Stimulated activated CD4-positive, alpha-beta T cell treated with anti-CD3 and anti-CD28 coated beads, Interleukin-1b, Interleukin-23, amount 100 ng/mL, for 1 hour (primary cell): ENCODE results near the gene ARHGAP44.

Experiments
- DNase-seq, 2 donors: peaks; one replicate each; pipeline ENCODE4 v3.0.0-alpha.2; 2020; ENCODE audit warnings: low read depth in 2 of 2

The ARHGAP44 gene

DNA sequence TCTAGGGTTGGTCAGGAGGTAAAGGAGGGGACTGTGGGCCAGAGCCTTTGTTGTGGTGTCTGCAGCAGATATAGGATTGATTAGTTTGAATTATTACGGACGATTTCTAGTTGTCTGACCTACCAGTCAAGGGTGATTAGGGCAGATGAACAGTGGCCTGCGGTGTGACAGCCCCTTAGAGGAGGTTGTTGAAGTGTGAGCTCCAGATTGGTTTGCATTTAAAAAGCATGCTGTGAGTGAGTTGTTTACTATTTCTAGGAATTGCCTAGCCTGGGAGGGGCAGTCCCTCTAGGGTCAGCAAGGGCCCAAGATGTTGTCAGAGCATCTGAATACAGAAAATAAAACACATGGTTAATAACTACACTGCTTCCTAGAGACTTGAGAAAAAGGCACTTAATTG lies 108.8 kb downstream of the ARHGAP44 start:
- DNase-seq: no peak

GRCh38 chr17:12899604-12900003 lies 110.3 kb downstream of the ARHGAP44 start:
- DNase-seq: no peak

DNA sequence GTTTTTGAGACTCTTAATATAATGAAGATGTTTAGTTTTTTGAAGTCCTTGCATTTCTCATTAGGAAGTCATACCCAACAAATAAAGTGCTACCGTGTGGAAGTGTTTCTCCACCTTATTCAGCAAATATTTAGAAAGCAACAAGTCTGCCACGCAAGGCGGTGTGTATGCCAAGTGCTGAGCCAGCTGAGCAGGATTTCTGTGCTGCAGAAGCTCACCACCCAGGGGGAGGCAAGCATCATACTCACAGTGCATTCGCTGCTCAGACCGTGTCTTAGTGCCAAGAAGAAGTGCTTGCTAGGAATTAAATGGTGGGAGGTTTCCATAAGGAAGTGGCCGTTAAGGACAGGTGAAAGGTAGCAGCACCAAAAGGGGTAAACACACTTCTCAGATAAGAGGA lies 111.2 kb downstream of the ARHGAP44 start:
- DNase-seq: no peak

DNA sequence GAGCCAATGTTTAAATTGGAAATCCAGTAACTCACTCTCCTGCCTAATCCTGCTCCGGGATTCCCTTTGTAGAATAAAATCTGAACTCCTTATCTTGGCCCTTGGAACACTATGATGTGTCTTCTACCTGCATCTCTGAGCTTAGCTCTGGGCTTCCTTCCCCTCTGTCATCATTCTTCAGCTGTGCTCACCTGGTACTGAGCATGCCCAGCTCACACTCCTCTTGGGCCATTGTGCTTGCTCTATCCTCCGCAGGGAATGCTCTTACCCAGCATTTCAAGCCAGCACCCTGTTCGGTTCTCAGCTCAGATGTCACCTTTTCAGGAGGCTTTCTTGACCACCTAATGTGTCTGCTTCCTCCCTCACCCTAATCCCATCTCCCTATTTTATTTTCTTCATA lies 112.7 kb downstream of the ARHGAP44 start:
- no peak for DNase-seq

DNA sequence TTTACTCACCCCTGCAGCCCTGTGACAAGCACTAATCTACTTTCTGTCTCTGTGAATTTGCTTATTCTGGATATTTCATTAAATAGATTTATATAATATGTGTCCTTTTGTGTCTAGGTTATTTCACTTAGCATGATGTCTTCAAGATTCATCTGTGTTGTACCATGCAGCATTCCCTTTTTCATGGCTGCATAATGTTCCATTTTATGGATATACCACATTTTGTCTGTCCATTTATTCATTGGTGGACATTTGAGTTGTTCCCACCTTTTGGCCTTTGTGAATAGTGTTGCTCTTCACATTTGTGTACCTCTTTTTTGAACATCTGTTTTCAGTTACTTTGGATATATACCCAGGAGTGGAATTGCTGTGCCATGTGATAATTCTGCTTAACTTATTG lies 118.2 kb downstream of the ARHGAP44 start:
- no peak for DNase-seq

DNA sequence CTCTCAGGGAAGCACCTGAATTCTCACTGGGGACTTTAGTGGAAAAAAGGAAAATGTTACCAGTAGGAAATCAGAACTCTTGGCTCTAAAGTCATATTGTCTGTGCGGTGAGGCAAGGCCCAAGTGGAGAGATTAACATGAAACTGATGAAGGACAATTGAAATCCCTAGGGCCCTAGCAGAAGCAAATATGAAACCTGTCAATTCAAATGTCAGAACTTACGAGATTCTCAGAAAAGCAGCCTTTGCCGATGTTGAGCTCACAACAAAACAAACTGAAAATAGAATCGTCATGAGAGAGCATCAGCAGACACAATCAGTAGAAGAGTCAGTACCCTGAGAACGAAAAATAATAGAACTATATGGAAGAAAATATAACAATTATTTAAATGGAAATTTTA lies 119.7 kb downstream of the ARHGAP44 start:
- no peak for DNase-seq

DNA sequence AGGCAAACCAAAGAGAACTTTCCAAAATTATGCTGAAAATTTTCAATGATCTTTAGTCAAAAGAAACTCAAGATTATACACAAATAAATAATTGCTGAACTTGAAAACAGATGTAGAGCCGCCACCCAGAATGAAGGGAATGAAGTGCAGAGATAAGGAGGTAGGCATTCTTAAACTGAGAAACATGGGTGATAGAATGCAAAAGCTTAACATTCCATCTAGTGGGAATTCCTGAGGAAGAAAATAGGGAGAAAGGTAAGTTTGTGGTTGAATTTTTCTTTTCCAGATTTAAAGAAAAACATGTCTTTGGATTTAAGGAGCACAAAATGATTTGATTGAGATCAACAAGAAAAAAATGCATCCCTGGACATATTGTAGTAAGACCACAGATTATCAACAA lies 120.2 kb downstream of the ARHGAP44 start:
- no peak for DNase-seq

GRCh38 chr17:12911239-12911638 lies 121.9 kb downstream of the ARHGAP44 start:
- DNase-seq: no peak

DNA sequence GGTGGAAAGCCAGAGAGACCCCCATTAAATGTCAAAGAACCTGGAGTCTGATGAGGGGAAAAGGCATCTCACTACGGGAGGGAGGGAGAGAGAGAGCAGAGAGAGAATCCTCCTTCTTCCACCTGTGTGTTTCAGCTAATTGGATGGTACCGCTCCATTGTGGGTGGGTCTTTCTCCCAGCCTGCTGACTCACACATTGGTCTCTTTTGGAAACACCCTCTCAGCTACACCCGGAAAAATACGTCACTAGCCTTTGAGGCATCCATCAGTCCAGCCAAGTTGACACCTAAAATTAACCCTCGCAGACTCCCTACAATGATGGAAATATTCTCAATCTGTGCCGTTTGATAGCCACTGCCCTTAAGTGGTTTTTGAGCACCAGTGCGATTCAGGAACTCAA lies 128.1 kb downstream of the ARHGAP44 start:
- DNase-seq: no peak

GRCh38 chr17:12918142-12918541 lies 128.8 kb downstream of the ARHGAP44 start:
- DNase-seq: no peak

- no peak for DNase-seq
These were observed 132.8 kb downstream of the ARHGAP44 start for GRCh38 chr17:12922120-12922519.

DNA sequence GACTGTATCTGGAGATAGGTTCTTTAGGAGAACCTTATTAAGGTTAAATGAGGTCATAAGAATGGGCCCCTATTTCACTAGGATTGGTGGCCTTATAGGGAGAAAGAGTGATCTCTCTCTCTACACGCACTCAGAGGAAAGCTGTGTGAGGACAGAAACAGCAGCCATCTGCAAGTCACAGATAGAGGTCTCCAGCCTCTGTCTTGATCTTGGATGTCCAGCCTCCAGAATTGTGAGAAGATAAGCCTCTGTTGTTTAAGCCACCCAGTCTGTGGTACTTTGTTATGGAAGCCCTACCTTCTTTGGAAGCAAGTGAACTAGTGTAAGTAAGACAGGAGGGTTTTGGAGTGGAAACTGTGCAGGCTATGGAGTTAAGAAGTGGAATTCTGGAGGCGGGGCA lies 135.3 kb downstream of the ARHGAP44 start:
- DNase-seq: no peak

GRCh38 chr17:12927001-12927400 lies 137.7 kb downstream of the ARHGAP44 start:
- DNase-seq: no peak

- DNase-seq: no peak
These were observed 138.5 kb downstream of the ARHGAP44 start for GRCh38 chr17:12927541-12928425.

GRCh38 chr17:12928736-12929135 lies 139.4 kb downstream of the ARHGAP44 start:
- no peak for DNase-seq

DNA sequence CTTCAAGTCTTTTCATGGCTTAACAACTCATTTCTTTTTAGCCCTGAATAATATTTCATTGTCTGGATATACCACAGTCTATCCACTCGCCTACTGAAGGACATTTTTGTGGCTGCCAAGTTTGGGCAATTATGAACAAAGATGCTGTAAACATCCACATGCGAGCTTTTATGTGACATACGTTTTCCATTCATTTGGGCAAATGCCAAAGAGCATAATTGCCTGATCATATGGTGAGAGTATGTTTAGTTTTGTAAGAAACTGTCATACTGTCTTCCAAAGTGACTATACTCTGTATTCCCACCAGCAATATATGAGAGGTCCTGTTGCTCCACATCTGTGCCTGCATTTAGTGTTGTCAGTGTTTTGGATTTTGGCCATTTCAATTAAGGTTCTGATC lies 147.2 kb downstream of the ARHGAP44 start:
- no peak for DNase-seq

- DNase-seq: no peak
These were observed 151.4 kb downstream of the ARHGAP44 start for GRCh38 chr17:12940699-12941098.

- no peak for DNase-seq
These were observed 157.7 kb downstream of the ARHGAP44 start for GRCh38 chr17:12947047-12947446.

DNA sequence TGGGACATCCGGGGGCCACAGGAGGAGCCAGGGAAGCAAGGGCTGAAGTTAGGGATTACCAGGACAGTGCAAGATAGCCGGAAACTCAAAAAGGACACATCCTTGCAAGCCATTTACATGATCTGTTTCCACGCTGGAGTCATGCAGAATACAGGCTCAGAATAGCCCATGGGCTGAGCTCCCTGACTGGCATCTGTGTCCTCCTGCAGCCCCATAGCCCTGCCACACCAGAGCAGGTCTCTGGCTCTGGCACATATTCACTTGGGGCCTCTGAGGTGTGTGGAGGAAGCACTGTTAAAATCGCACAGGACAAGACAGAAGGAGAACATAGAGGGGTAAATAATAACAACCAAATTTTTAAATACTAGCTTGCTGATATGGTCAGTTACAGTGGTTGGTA lies 162.7 kb downstream of the ARHGAP44 start:
- DNase-seq: no peak

DNA sequence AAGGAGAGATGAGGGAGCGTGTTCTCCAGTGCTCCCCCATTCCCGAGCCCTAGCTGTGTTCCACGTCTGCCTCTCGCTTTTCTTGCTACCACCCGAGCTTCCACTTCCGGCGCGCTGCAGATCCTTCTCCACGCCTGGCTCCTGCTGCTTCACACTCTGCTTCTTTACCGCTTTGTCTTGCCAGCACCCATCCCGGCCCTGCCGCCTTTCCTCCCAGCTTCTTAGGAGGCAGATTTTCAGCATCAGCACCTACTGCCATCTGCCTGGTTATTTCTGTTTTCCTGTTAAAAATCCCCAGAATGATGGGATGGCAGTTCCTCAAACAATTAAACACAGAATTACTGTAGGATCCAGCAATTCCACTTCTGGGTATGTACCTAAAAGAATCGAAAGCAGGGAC lies 163.9 kb downstream of the ARHGAP44 start:
- no peak for DNase-seq

GRCh38 chr17:12955521-12955920 lies 166.2 kb downstream of the ARHGAP44 start:
- DNase-seq: no peak

DNA sequence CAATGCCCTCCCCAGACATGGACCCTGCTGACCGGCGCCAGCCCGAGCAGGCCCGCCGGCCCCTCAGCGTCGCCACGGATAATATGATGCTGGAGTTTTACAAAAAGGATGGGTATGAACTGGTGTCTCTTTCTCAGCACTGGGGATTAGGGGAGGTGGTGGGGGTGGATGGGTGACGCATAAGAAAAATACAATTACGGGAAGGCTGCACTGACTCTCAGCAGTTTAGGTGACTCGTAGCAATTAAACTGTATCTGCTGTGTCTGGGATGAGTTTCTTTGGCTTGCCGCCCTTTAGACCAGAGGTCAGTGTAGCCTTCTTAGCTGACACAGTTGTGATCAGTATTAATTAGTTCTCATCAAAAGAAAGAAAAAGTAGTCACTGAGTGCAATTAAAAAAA lies 169.5 kb downstream of the ARHGAP44 start:
- DNase-seq: no peak

DNA sequence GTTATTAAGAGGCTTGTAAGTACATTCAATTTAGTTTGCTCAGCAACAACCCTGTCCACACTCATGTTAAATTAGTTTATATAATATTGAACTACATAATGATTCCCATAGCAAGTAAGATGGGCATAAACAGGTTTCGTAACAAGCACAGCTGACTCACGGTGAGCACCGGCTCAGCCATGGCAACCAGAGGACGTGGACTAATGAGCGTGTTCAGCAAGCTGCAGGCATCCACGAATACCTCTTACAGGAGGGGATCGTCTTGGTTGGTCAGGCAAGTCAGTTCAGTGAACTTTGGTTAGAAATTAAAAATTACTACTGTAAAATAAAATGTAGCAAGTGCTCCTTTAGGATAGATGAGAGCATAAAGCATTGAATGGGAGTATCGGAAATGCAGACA lies 170.1 kb downstream of the ARHGAP44 start:
- DNase-seq: no peak

DNA sequence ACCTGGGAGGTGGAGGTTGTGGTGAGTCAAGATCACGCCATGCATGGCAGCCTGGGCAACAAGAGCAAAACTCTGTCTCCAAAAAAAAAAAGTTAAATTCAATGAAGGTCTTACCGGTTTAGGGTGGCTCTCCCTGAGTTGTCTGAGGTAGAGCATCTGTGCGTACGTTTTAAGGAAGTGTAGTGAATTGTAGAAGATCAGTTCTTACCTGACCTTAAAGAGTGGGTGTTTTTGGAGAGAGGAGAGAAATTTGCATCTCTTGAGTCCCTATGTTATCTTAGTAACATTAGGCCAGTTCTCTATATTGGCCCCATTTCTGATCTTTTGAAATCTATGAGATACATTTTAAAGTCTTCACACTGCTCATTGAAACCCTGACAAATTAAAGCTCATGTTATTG lies 172.4 kb downstream of the ARHGAP44 start:
- no peak for DNase-seq
